ENCODE results near the gene TRAPPC2L. TPM values are rescaled to one million over a fixed set of nuclear protein-coding genes. Genes with fewer than 3 reads are reported as not detected.

The TRAPPC2L gene
- total RNA-seq, 1 donor from 2014 or later = 29.2 TPM

DNA sequence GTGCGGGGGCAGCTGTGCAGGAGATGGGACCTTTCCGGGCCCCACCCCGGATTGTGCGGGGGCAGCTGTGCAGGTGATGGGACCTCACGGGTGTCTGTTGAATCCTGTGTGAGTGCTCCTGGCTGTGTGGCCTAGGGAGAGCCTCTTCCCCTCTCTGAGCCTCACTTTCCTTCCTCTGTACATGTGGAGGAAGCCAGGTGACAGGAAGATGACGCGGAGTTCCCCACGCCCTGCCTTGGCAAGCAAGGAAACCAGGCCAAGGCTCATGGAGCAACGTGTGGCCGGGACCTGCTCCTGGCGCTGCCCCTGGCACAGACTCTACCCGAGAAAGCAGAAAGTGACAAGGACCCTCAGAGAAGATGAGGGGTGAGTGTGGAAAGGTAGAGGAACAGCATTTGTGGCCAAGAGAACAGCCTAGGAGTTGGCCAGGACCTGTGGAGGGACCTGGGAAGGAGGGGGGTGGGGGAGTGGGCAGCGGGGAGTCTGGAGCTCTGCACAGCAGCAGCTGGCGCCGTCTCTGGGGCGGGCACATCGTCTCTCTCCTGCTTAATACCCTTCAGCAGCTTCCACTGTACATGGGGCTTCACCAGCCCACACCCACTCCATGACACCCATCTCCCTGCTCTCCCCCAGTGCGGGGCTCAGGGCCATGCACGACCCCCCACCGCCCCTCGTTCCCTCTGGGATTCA, 47.9 kb downstream of the TRAPPC2L start:
- peaks cover 19 to 34% (median 33%) of the 10 kb centered on the region in 3 donors for H3K4me1 ChIP-seq (ENCODE audit: control insufficient read depth in 3 of 3, insufficient read depth in 3 of 3, low read length in 3 of 3)
- H3K9ac ChIP-seq (ENCODE audit: low read depth in 1 of 3, low read length in 3 of 3) = no peak overlapping the region
- H3K9me3 ChIP-seq (ENCODE audit: control insufficient read depth in 3 of 3, low read length in 3 of 3) = no peaks in the 10 kb centered on the region
- H3K27me3 ChIP-seq (ENCODE audit: control insufficient read depth in 3 of 3, insufficient read depth in 3 of 3, low read length in 3 of 3) = no peaks in the 10 kb centered on the region
- no peak overlapping the region for H3K4me3 ChIP-seq (ENCODE audit: low read length in 3 of 3)
- H3K27ac ChIP-seq (ENCODE audit: low read depth, low read length) = no peak overlapping the region
- peaks cover 0 to 5% (median 0%) of the 10 kb centered on the region in 3 donors for H3K36me3 ChIP-seq (ENCODE audit: control insufficient read depth in 3 of 3, insufficient read depth in 3 of 3, low read length in 3 of 3)

DNA sequence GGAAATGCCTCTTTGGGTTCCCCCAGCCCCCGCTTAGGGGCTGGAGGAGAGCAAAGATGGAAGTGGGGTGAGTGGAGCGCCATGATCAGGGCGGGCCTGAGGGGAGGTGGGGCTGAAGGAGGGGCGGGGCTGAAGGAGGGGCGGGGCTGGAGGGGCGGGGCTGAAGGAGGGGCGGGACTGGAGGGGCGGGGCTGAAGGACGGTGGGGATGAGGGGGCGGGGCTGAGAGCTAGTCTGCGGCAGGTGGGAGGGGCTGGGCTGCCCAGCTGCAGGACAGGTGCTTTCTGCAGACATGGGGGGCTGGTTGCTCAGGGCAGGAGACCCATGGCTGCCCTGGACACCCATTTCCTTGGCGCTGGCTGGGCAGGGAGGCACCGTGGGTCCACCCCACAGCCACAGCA, 48.6 kb downstream of the TRAPPC2L start:
- no peaks in the 10 kb centered on the region for H3K27me3 ChIP-seq (ENCODE audit: control insufficient read depth in 3 of 3, insufficient read depth in 3 of 3, low read length in 3 of 3)
- peaks cover 19 to 40% (median 33%) of the 10 kb centered on the region in 3 donors for H3K4me1 ChIP-seq (ENCODE audit: control insufficient read depth in 3 of 3, insufficient read depth in 3 of 3, low read length in 3 of 3)
- no peak overlapping the region for H3K27ac ChIP-seq (ENCODE audit: low read depth, low read length)
- no peak overlapping the region for H3K9ac ChIP-seq (ENCODE audit: low read depth in 1 of 3, low read length in 3 of 3)
- no peak overlapping the region for H3K4me3 ChIP-seq (ENCODE audit: low read length in 3 of 3)
- H3K36me3 ChIP-seq (ENCODE audit: control insufficient read depth in 3 of 3, insufficient read depth in 3 of 3, low read length in 3 of 3) = peaks cover 0 to 5% (median 0%) of the 10 kb centered on the region in 3 donors
- H3K9me3 ChIP-seq (ENCODE audit: control insufficient read depth in 3 of 3, low read length in 3 of 3) = no peaks in the 10 kb centered on the region

DNA sequence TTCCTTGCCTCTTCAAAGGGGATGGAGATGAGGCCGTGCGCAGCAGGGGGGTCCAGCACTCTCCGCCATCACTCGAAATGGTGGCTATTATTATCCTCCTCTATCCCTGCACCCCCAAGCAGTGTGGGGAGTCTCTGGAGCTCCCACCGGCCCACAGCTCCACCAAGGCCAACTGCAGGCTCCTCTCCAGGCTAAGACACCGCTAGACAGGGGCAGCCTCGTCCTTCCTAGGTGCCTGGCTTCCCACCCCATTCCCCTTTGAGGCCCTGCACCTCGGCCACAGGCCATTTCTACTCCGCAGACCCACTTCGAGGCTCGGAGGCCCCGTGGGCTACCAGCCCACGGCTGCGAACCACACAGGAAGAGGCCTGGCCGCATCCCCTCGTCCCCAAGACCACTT, 49.1 kb downstream of the TRAPPC2L start:
- H3K9ac ChIP-seq (ENCODE audit: low read depth in 1 of 3, low read length in 3 of 3) = no peak overlapping the region
- H3K36me3 ChIP-seq (ENCODE audit: control insufficient read depth in 3 of 3, insufficient read depth in 3 of 3, low read length in 3 of 3) = peaks cover 0 to 2% (median 0%) of the 10 kb centered on the region in 3 donors
- H3K27ac ChIP-seq (ENCODE audit: low read depth, low read length) = no peak overlapping the region
- H3K4me3 ChIP-seq (ENCODE audit: low read length in 3 of 3) = no peak overlapping the region
- peaks cover 19 to 42% (median 36%) of the 10 kb centered on the region in 3 donors for H3K4me1 ChIP-seq (ENCODE audit: control insufficient read depth in 3 of 3, insufficient read depth in 3 of 3, low read length in 3 of 3)
- H3K9me3 ChIP-seq (ENCODE audit: control insufficient read depth in 3 of 3, low read length in 3 of 3) = no peaks in the 10 kb centered on the region
- peaks cover 0 to 1% (median 0%) of the 10 kb centered on the region in 3 donors for H3K27me3 ChIP-seq (ENCODE audit: control insufficient read depth in 3 of 3, insufficient read depth in 3 of 3, low read length in 3 of 3)

DNA sequence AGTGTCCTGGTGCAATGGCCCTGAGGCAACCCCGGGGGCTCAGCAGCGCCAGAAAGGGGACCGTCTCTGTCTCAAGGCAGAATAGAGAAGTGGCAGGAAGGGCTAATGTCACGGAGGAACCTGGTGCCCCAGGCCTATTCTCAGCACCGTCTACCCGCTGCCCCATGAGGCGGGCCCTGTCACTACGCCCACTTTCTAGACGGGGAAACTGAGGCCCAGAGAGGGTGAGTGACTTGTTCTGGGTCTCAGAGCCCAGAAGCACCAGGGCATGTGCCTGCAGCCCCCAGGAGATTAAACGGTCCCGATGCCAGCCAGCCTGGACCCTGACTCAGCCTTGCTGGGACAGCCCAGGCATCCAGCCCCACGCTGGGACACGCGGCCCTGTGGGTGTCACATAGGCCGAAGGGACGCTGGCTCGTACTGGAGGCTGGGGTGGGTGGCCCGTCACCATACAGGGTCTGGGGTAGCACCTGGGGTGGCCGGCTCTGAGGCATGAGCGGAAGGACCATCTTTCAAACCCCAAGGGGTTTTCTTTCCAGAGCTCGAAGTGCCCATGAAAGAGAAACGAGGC, 49.7 kb downstream of the TRAPPC2L start:
- Histone ChIP-seq H3K9me3 (ENCODE audit: control insufficient read depth in 3 of 3, low read length in 3 of 3) (no peaks in the 10 kb centered on the region), H3K9ac (ENCODE audit: low read depth in 1 of 3, low read length in 3 of 3) (no peak overlapping the region), H3K27ac (ENCODE audit: low read depth, low read length) (no peak overlapping the region), H3K36me3 (ENCODE audit: control insufficient read depth in 3 of 3, insufficient read depth in 3 of 3, low read length in 3 of 3) (no peaks in the 10 kb centered on the region), H3K4me1 (ENCODE audit: control insufficient read depth in 3 of 3, insufficient read depth in 3 of 3, low read length in 3 of 3) (peaks cover 19 to 44% (median 37%) of the 10 kb centered on the region in 3 donors), H3K27me3 (ENCODE audit: control insufficient read depth in 3 of 3, insufficient read depth in 3 of 3, low read length in 3 of 3) (peaks cover 0 to 6% (median 4%) of the 10 kb centered on the region in 3 donors), H3K4me3 (ENCODE audit: low read length in 3 of 3) (no peak overlapping the region)

DNA sequence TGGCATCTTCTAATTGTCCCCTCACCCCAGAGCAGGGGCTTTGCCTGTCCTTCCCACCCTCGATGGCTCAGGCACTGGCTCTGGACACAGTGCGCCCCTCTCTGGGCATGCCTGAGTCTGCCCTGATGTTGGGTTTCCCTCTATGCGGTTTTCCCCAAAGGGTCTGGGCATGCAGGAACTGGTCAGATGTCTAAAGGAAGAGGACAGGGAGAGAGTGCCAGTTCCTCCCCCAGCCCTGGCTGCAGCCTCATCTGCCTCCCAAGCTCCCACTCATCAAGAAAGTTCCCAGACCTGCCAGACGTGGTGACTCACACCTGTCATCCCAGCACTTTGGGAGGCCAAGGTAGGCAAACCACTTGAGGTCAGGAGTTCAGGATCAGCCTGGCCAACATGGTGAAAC, 50.8 kb downstream of the TRAPPC2L start:
- Histone ChIP-seq H3K4me3 (ENCODE audit: low read length in 3 of 3) (no peak overlapping the region), H3K9ac (ENCODE audit: low read depth in 1 of 3, low read length in 3 of 3) (peak overlapping the region in 2 of 3 donors; percentile 3 to 14), H3K36me3 (ENCODE audit: control insufficient read depth in 3 of 3, insufficient read depth in 3 of 3, low read length in 3 of 3) (no peaks in the 10 kb centered on the region), H3K27ac (ENCODE audit: low read depth, low read length) (no peak overlapping the region), H3K9me3 (ENCODE audit: control insufficient read depth in 3 of 3, low read length in 3 of 3) (no peaks in the 10 kb centered on the region), H3K27me3 (ENCODE audit: control insufficient read depth in 3 of 3, insufficient read depth in 3 of 3, low read length in 3 of 3) (peaks cover 0 to 6% (median 4%) of the 10 kb centered on the region in 3 donors), H3K4me1 (ENCODE audit: control insufficient read depth in 3 of 3, insufficient read depth in 3 of 3, low read length in 3 of 3) (peaks cover 16 to 40% (median 31%) of the 10 kb centered on the region in 3 donors)

DNA sequence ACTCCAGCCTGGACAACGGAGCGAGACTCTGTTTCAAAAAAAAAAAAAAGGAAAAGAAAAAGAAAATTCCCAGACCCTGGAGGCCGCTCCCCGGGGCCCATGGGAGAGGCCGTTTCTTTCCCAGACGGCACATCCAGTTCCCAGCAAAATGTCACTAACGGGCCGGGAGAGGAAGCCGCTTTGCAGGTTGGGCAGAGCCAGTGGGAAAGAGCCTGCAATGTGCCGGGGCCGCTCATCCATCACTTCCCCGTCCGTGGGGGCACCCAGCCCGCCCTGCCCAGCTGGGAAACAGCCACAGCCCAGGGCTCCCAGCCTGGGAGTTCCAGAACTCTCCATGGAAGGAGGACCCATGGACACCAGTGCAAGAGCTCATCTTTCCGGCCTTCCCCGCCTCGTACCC, 51.4 kb downstream of the TRAPPC2L start:
- Histone ChIP-seq H3K36me3 (ENCODE audit: control insufficient read depth in 3 of 3, insufficient read depth in 3 of 3, low read length in 3 of 3) (no peaks in the 10 kb centered on the region), H3K9me3 (ENCODE audit: control insufficient read depth in 3 of 3, low read length in 3 of 3) (no peaks in the 10 kb centered on the region), H3K4me1 (ENCODE audit: control insufficient read depth in 3 of 3, insufficient read depth in 3 of 3, low read length in 3 of 3) (peaks cover 11 to 35% (median 26%) of the 10 kb centered on the region in 3 donors), H3K4me3 (ENCODE audit: low read length in 3 of 3) (no peak overlapping the region), H3K27me3 (ENCODE audit: control insufficient read depth in 3 of 3, insufficient read depth in 3 of 3, low read length in 3 of 3) (peaks cover 0 to 6% (median 4%) of the 10 kb centered on the region in 3 donors), H3K27ac (ENCODE audit: low read depth, low read length) (no peak overlapping the region), H3K9ac (ENCODE audit: low read depth in 1 of 3, low read length in 3 of 3) (no peak overlapping the region)

DNA sequence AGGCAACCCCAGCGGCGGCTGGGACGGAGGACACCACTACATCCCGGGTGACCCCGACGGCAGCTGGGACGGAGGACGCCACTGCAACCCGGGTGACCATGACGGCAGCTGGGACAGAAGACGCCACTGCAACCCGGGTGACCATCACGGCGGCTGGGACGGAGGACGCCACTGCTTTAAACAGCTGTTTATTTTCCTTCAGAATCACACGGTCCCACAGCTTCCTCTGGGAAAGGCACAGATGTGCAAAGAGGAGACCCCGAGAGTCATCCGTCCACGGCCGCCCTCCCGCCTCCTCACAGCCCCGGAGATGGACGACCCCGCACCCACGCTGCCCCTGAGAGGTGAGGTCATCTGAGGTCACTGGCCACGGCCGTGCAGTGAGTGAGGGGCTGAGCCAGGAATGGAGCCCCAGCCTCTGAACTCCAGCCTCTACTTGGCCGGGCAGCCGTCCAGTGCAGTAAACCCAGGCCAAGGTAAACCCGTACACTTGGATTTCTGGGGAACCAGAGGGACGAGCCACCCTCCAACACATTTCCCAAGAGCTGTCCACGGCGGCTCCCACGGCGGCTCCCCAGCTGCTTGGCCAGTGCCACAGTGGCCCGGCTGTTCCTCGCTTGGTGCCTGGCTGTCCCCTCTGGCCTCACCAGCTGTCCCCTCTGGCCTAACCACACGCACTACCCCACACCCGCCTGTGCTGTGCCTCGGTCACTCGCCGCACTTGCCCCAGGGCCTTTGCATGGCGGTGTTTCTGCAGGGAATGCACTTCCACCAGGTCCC, 52.7 kb downstream of the TRAPPC2L start:
- Histone ChIP-seq H3K27ac (ENCODE audit: low read depth, low read length) (peak overlapping the region; percentile 19), H3K4me1 (ENCODE audit: control insufficient read depth in 3 of 3, insufficient read depth in 3 of 3, low read length in 3 of 3) (peaks cover 4 to 29% (median 18%) of the 10 kb centered on the region in 3 donors), H3K27me3 (ENCODE audit: control insufficient read depth in 3 of 3, insufficient read depth in 3 of 3, low read length in 3 of 3) (peaks cover 0 to 6% (median 4%) of the 10 kb centered on the region in 3 donors), H3K4me3 (ENCODE audit: low read length in 3 of 3) (no peak overlapping the region), H3K36me3 (ENCODE audit: control insufficient read depth in 3 of 3, insufficient read depth in 3 of 3, low read length in 3 of 3) (no peaks in the 10 kb centered on the region), H3K9me3 (ENCODE audit: control insufficient read depth in 3 of 3, low read length in 3 of 3) (no peaks in the 10 kb centered on the region), H3K9ac (ENCODE audit: low read depth in 1 of 3, low read length in 3 of 3) (no peak overlapping the region)

DNA sequence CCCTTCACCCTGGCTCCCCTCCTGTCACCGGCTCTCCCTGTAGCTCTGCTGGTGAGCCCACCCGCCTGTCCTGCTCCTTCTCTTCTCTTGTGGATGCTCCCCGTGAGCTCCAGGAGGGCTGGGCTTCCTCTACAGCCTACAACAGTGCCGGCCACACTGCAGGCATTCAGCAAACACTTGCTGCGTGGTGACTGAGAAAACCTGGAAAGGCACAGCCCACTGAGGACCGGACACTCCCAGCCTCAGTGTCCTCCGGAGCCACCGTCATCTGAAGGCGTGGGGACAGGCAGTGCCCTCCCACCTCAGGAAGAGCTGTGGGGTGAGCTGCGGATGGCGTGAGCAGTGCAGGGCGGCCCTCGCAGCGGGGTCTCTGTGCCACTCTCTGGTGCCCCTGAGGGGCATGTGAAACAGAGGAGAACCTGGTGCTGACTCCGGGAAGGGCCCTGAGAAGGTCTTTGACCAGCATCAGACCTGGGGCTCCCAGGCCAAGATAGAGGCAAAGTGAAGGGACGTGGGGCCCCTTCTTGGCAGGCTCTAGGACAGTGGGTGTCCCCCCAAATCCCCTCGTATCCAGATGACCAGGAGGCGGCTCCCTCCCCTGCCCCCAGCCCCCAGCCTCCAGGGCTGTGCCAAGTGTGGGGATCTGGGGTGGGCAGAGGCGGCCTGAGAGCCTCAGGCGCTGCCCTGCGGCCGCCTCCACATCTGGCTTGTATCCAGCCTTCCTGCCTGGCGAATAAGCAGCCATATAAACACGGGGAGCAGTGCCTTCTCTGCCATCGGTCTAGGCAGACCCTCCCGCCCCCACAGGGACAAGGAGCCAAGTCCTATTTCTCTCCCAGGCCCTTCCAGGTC, 53.6 kb downstream of the TRAPPC2L start:
- peaks cover 0 to 6% (median 4%) of the 10 kb centered on the region in 3 donors for H3K27me3 ChIP-seq (ENCODE audit: control insufficient read depth in 3 of 3, insufficient read depth in 3 of 3, low read length in 3 of 3)
- no peaks in the 10 kb centered on the region for H3K36me3 ChIP-seq (ENCODE audit: control insufficient read depth in 3 of 3, insufficient read depth in 3 of 3, low read length in 3 of 3)
- no peak overlapping the region for H3K4me3 ChIP-seq (ENCODE audit: low read length in 3 of 3)
- peak overlapping the region in 1 of 3 donors; percentile 25 for H3K9ac ChIP-seq (ENCODE audit: low read depth in 1 of 3, low read length in 3 of 3)
- H3K27ac ChIP-seq (ENCODE audit: low read depth, low read length) = no peak overlapping the region
- no peaks in the 10 kb centered on the region for H3K9me3 ChIP-seq (ENCODE audit: control insufficient read depth in 3 of 3, low read length in 3 of 3)
- peaks cover 4 to 26% (median 16%) of the 10 kb centered on the region in 3 donors for H3K4me1 ChIP-seq (ENCODE audit: control insufficient read depth in 3 of 3, insufficient read depth in 3 of 3, low read length in 3 of 3)

DNA sequence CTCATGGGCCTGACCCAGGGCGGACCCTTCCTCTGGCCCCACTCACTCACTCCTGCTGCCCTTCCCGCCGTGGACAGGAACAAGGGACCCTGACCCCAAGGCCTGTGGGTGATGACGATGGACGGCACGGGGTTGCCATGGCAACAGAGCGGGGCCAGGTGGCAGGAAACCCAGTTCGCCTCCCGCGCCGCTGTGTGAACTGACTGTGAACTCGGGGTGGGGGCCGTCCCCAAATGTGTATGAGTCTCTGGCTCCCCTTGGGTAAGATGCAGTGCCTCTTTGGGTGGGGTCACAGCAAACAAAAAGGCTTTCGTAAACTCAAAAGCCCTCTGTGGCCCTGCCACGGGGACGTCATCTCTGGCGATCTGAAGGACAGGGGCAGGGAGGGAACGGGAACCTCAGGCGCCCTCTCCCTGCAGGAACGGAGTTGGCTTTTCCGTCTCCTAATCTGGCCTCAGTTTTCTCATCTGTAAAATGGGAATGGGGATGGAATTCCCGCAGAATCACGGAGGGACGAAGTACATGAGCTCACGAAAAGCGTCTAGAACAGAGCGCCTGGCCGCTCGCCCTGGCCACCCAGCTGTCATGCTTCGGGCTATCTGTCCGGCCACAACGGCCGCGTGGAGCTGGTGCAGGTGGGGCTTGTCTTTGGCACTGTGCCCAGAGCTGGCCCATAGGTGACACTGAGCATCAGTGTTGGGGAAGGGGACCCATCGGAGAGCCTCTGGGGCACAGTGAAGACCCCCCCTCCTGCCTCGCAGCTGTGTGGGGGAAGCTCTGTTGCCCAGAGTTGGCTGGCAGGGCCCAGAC, 54.4 kb downstream of the TRAPPC2L start:
- Histone ChIP-seq H3K9me3 (ENCODE audit: control insufficient read depth in 3 of 3, low read length in 3 of 3) (no peaks in the 10 kb centered on the region), H3K36me3 (ENCODE audit: control insufficient read depth in 3 of 3, insufficient read depth in 3 of 3, low read length in 3 of 3) (no peaks in the 10 kb centered on the region), H3K27ac (ENCODE audit: low read depth, low read length) (no peak overlapping the region), H3K9ac (ENCODE audit: low read depth in 1 of 3, low read length in 3 of 3) (peak overlapping the region in 1 of 3 donors; percentile 25), H3K27me3 (ENCODE audit: control insufficient read depth in 3 of 3, insufficient read depth in 3 of 3, low read length in 3 of 3) (peaks cover 0 to 12% (median 9%) of the 10 kb centered on the region in 3 donors), H3K4me1 (ENCODE audit: control insufficient read depth in 3 of 3, insufficient read depth in 3 of 3, low read length in 3 of 3) (peaks cover 4 to 28% (median 16%) of the 10 kb centered on the region in 3 donors), H3K4me3 (ENCODE audit: low read length in 3 of 3) (no peak overlapping the region)
